ENCODE measurements around the gene CRYM.
A peak's percentile ranks its signal among the peaks of the same experiment; 100 is the strongest.

Gene CRYM

GRCh38 chr16:21242756-21243155 lies 35.3 kb downstream of the CRYM start:
- DNase-seq = no peak

GRCh38 chr16:21239646-21240045 lies 38.4 kb downstream of the CRYM start:
- DNase-seq = no peak

- no peak for DNase-seq
These were observed 41.3 kb downstream of the CRYM start for GRCh38 chr16:21236831-21237230.

- no peak for DNase-seq
These were observed 42.9 kb downstream of the CRYM start for GRCh38 chr16:21235199-21235585.

- DNase-seq = no peak
These were observed 44.5 kb downstream of the CRYM start, which contains the start of gene ANKS4B for GRCh38 chr16:21233521-21234150. TSS of gene ANKS4B (plus strand) at chr16:21233699. CDS start at chr16:21233738, 39 bp downstream.

- no peak for DNase-seq
These were observed 45.0 kb downstream of the CRYM start for GRCh38 chr16:21233045-21233520.

GRCh38 chr16:21228361-21228872 lies 49.7 kb downstream of the CRYM start:
- no peak for DNase-seq

- no peak for DNase-seq
These were observed 50.2 kb downstream of the CRYM start for GRCh38 chr16:21227866-21228265.

- DNase-seq = no peak
These were observed 51.3 kb downstream of the CRYM start for GRCh38 chr16:21226749-21227148.

GRCh38 chr16:21224800-21225199 lies 53.3 kb downstream of the CRYM start:
- no peak for DNase-seq

GRCh38 chr16:21223787-21224186 lies 54.3 kb downstream of the CRYM start:
- DNase-seq = no peak

GRCh38 chr16:21222495-21223337 lies 55.4 kb downstream of the CRYM start:
- DNase-seq = peak; percentile 14

- DNase-seq = no peak
These were observed 58.5 kb downstream of the CRYM start for GRCh38 chr16:21219551-21219950.

- DNase-seq = no peak
These were observed 59.9 kb downstream of the CRYM start for GRCh38 chr16:21218153-21218552.

GRCh38 chr16:21217121-21217520 lies 61.0 kb downstream of the CRYM start:
- no peak for DNase-seq

- DNase-seq = no peak
These were observed 64.0 kb downstream of the CRYM start for GRCh38 chr16:21214086-21214485.

- DNase-seq = no peak
These were observed 66.6 kb downstream of the CRYM start, which contains the start of gene ZP2 for GRCh38 chr16:21211486-21211885. TSS of gene ZP2 (minus strand) at chr16:21211574. CDS start at chr16:21211547, 27 bp downstream.

Data from NCI-H1092 treated with DMSO at 0.1 percent for 48 hours (cell line).